ENCODE measurements around the gene G3BP2. TPM values are rescaled to one million over a fixed set of nuclear protein-coding genes. Genes with fewer than 3 reads are reported as not detected.

Gene G3BP2
- total RNA-seq, 1 donor: 228 TPM

Other genes with a start within 250 kb of the G3BP2 start
- gene RCHY1, start 159.0 kb downstream of the G3BP2 start, total RNA-seq: 52.4 TPM
- gene THAP6, start 158.9 kb downstream of the G3BP2 start, total RNA-seq: 21.7 TPM
- 0.10 TPM for gene ODAPH, start 117.3 kb downstream of the G3BP2 start, total RNA-seq
- gene CDKL2, start 42.9 kb downstream of the G3BP2 start, total RNA-seq: 0.21 TPM
- gene USO1, start 51.2 kb upstream of the G3BP2 start, total RNA-seq: 15.5 TPM
- 0.63 TPM for gene PPEF2, start 229.0 kb upstream of the G3BP2 start, total RNA-seq